GM12874 (cell line): ENCODE results near the gene TRANK1.

ENCODE experiments used
- CTCF ChIP-seq: IDR thresholded peaks from 2 replicates; pipeline ENCODE4 v1.5.1; 2011; ENCODE audit warnings: low read depth, mild to moderate bottlenecking, control low read depth, low read length, moderate library complexity; ENCODE audit not compliant: insufficient read depth

The TRANK1 gene

GRCh38 chr3:36820083-36820482, 124.8 kb downstream of the TRANK1 start:
- TF ChIP-seq CTCF: no peak

GRCh38 chr3:36817806-36818533, 126.9 kb downstream of the TRANK1 start:
- no peak for TF ChIP-seq CTCF

- TF ChIP-seq CTCF: no peak
Observed at GRCh38 chr3:36815375-36815774, 129.5 kb downstream of the TRANK1 start.

GRCh38 chr3:36814776-36815175, 130.1 kb downstream of the TRANK1 start:
- peak; percentile 13; the same call in 1 of the 2 replicates for TF ChIP-seq CTCF

GRCh38 chr3:36814066-36814717, 130.7 kb downstream of the TRANK1 start:
- TF ChIP-seq CTCF: no peak

- no peak for TF ChIP-seq CTCF
Observed at GRCh38 chr3:36813305-36813704, 131.5 kb downstream of the TRANK1 start.

- TF ChIP-seq CTCF: no peak
Observed at GRCh38 chr3:36812240-36812639, 132.6 kb downstream of the TRANK1 start.
